HG03064 (cell line): ENCODE data around the gene PHYH.
"Not testable (repeated sequence)": the region's sequence is repeated elsewhere in the genome, so short reads cannot be mapped to it uniquely, and the experiment has no call there.

Source experiments
- ATAC-seq: cut with Tn5 transposase; IDR thresholded peaks from one replicate; pipeline ENCODE4 v1.9.1; 2021; ENCODE audit warnings: low read depth; ENCODE audit not compliant: unreplicated experiment

The PHYH gene

GRCh38 chr10:13276146-13276545 lies 23.7 kb downstream of the PHYH start:
- ATAC-seq, result not testable (repeated sequence)

- no peak for ATAC-seq
Measured at GRCh38 chr10:13272164-13272571, 27.7 kb downstream of the PHYH start.

- ATAC-seq, result no peak
Measured at GRCh38 chr10:13271552-13272163, 28.2 kb downstream of the PHYH start.

- ATAC-seq, result no peak
Measured at GRCh38 chr10:13270877-13271551, 28.9 kb downstream of the PHYH start.

GRCh38 chr10:13268841-13269240 lies 31.0 kb downstream of the PHYH start:
- no peak for ATAC-seq

- no peak for ATAC-seq
Measured at GRCh38 chr10:13268310-13268709, 31.6 kb downstream of the PHYH start.

GRCh38 chr10:13263591-13263990 lies 36.3 kb downstream of the PHYH start:
- no peak for ATAC-seq

GRCh38 chr10:13262433-13262832 lies 37.4 kb downstream of the PHYH start:
- ATAC-seq, result no peak

GRCh38 chr10:13257621-13258140 lies 42.2 kb downstream of the PHYH start:
- ATAC-seq, result no peak

GRCh38 chr10:13256627-13257026 lies 43.2 kb downstream of the PHYH start:
- ATAC-seq, result no peak

- ATAC-seq, result no peak
Measured at GRCh38 chr10:13253726-13254125, 46.1 kb downstream of the PHYH start.

- no peak for ATAC-seq
Measured at GRCh38 chr10:13247784-13248183, 52.1 kb downstream of the PHYH start.

- ATAC-seq, result no peak
Measured at GRCh38 chr10:13247246-13247645, 52.6 kb downstream of the PHYH start.

- not testable (repeated sequence) for ATAC-seq
Measured at GRCh38 chr10:13242260-13242659, 57.6 kb downstream of the PHYH start.

- no peak for ATAC-seq
Measured at GRCh38 chr10:13241613-13242012, 58.3 kb downstream of the PHYH start.

GRCh38 chr10:13239923-13240322 lies 59.9 kb downstream of the PHYH start:
- ATAC-seq, result no peak

- no peak for ATAC-seq
Measured at GRCh38 chr10:13238271-13239077, 61.4 kb downstream of the PHYH start.

- no peak for ATAC-seq
Measured at GRCh38 chr10:13236638-13237037, 63.2 kb downstream of the PHYH start.

GRCh38 chr10:13234736-13235135 lies 65.1 kb downstream of the PHYH start:
- ATAC-seq, result not testable (repeated sequence)

GRCh38 chr10:13234172-13234571 lies 65.7 kb downstream of the PHYH start, which contains the start of gene UCMA:
TSS of gene UCMA (minus strand) at chr10:13234374. CDS start at chr10:13234258, 116 bp downstream.
- ATAC-seq, result no peak

GRCh38 chr10:13233358-13233757 lies 66.5 kb downstream of the PHYH start:
- no peak for ATAC-seq
